Stimulated activated CD4-positive, alpha-beta T cell treated with anti-CD3 and anti-CD28 coated beads, TNF-alpha, amount 100 ng/mL, for 1 hour (primary cell): ENCODE measurements around the gene NANS.
A peak's percentile ranks its signal among the peaks of the same experiment; 100 is the strongest.
"Not testable (repeated sequence)": the region's sequence is repeated elsewhere in the genome, so short reads cannot be mapped to it uniquely, and the experiment has no call there.

Experiments
- DNase-seq, 3 donors: peaks; one replicate each; pipeline ENCODE4 v3.0.0-alpha.2; 2020; ENCODE audit warnings: low read depth in 3 of 3, low spot score in 1 of 3

The NANS gene

GRCh38 chr9:98075332-98075805 lies 18.8 kb downstream of the NANS start:
- no peak for DNase-seq

- not testable (repeated sequence) for DNase-seq
These were observed 20.0 kb downstream of the NANS start for GRCh38 chr9:98076514-98076890.

GRCh38 chr9:98078895-98079294 lies 22.4 kb downstream of the NANS start:
- DNase-seq, result no peak

- no peak for DNase-seq
These were observed 23.8 kb downstream of the NANS start for GRCh38 chr9:98080326-98080725.

GRCh38 chr9:98080780-98081179 lies 24.2 kb downstream of the NANS start:
- no peak for DNase-seq

- no peak for DNase-seq
These were observed 25.1 kb downstream of the NANS start for GRCh38 chr9:98081477-98082219.

- no peak for DNase-seq
These were observed 26.5 kb downstream of the NANS start for GRCh38 chr9:98083061-98083501.

- no peak for DNase-seq
These were observed 27.1 kb downstream of the NANS start for GRCh38 chr9:98083566-98084183.

- no peak for DNase-seq
These were observed 27.9 kb downstream of the NANS start for GRCh38 chr9:98084396-98084795.

GRCh38 chr9:98085058-98085457 lies 28.5 kb downstream of the NANS start:
- DNase-seq, result no peak

GRCh38 chr9:98085944-98086343 lies 29.4 kb downstream of the NANS start:
- no peak for DNase-seq

GRCh38 chr9:98086461-98086860 lies 29.9 kb downstream of the NANS start:
- DNase-seq, result no peak

GRCh38 chr9:98087420-98088354 lies 31.2 kb downstream of the NANS start:
- peak in 1 of 3 donors; percentile 30 for DNase-seq

GRCh38 chr9:98090674-98091073 lies 34.1 kb downstream of the NANS start:
- not testable (repeated sequence) for DNase-seq

- DNase-seq, result no peak
These were observed 35.4 kb downstream of the NANS start for GRCh38 chr9:98091735-98092612.

- no peak for DNase-seq
These were observed 36.0 kb downstream of the NANS start for GRCh38 chr9:98092613-98092931.

GRCh38 chr9:98094316-98094715 lies 37.8 kb downstream of the NANS start:
- no peak for DNase-seq

- no peak for DNase-seq
These were observed 38.3 kb downstream of the NANS start for GRCh38 chr9:98094851-98095250.

GRCh38 chr9:98095401-98095800 lies 38.9 kb downstream of the NANS start:
- no peak for DNase-seq

GRCh38 chr9:98096091-98096490 lies 39.6 kb downstream of the NANS start:
- no peak for DNase-seq

GRCh38 chr9:98097836-98098235 lies 41.3 kb downstream of the NANS start:
- DNase-seq, result no peak
